ENCODE results near the gene CTF1.

The CTF1 gene

DNA sequence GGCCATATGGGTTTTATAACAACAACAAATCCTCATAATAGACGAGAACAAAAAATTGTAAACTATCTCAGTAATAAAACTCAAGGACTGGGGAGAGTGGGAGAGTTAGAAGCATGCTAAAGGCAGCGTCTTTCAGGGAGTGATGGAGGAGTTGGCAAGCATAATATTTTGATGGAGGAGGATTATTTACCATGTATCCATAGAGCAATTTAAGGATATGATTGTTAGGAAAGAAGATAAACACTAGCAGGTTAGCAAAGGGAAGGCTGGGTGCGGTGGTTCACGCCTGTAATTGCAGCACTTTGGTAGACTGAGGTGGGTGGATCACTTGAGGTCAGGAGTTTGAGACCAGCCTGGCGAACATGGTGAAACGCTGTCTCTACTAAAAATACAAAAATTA is 30.4 kb upstream of the CTF1 start:
- Histone ChIP-seq H4K20me1 (ENCODE audit: insufficient read depth, low read length) (no peaks in the 10 kb centered on the region), H3K36me3 (replicated peaks; ENCODE audit: insufficient read depth, low read length) (no peaks in the 10 kb centered on the region), H3K4me2 (ENCODE audit: low read depth, low read length) (no peak overlapping the region), H3K79me2 (ENCODE audit: low read length) (no peaks in the 10 kb centered on the region), H3K9ac (ENCODE audit: low read length) (no peak overlapping the region), H2AFZ (ENCODE audit: low read length) (no peak overlapping the region), H3F3A (ENCODE audit: insufficient read depth, low read length) (no peaks in the 10 kb centered on the region), H3K27me3 (replicated peaks; ENCODE audit: insufficient read depth, low read length) (no peaks in the 10 kb centered on the region), H3K9me3 (replicated peaks; ENCODE audit: insufficient read depth, low read length) (no peaks in the 10 kb centered on the region), H3K4me3 (ENCODE audit: low read length) (no peak overlapping the region), H3K4me1 (ENCODE audit: low read length) (no peaks in the 10 kb centered on the region), H3K27ac (ENCODE audit: low read length) (no peak overlapping the region), H3K9me2 (replicated peaks; ENCODE audit: insufficient read depth, low read length) (no peaks in the 10 kb centered on the region)
- TF ChIP-seq EZH2 (optimal IDR thresholded peaks at IDR 0.05; ENCODE audit: low read depth, low read length) (no peak), EZH2phosphoT487 (IDR thresholded peaks at IDR 0.05; ENCODE audit: low read length) (no peak)
- TF ChIP-seq, protein P1, sequence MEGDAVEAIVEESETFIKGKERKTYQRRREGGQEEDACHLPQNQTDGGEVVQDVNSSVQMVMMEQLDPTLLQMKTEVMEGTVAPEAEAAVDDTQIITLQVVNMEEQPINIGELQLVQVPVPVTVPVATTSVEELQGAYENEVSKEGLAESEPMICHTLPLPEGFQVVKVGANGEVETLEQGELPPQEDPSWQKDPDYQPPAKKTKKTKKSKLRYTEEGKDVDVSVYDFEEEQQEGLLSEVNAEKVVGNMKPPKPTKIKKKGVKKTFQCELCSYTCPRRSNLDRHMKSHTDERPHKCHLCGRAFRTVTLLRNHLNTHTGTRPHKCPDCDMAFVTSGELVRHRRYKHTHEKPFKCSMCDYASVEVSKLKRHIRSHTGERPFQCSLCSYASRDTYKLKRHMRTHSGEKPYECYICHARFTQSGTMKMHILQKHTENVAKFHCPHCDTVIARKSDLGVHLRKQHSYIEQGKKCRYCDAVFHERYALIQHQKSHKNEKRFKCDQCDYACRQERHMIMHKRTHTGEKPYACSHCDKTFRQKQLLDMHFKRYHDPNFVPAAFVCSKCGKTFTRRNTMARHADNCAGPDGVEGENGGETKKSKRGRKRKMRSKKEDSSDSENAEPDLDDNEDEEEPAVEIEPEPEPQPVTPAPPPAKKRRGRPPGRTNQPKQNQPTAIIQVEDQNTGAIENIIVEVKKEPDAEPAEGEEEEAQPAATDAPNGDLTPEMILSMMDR (IDR thresholded peaks at IDR 0.05; ENCODE audit: low read length): no peak
- DNase-seq: no peak

DNA sequence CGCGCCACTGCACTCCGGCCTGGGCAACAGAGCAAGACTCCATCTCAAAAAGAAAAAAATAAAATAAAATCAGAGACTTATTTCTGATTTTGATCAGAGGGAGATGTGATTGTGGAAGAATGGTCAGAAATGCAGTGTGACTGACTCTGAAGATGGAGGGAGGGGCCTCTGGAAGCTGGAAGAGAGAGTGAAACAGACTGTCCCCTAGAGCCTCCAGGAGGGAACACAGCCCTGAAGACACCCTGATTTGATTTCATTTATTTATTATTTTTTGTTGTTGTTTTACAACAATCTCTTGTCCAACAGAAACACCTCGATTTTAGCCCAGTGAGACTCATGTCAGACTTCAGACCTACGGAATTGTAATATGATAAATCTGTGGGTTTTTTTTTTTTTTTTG is 28.7 kb upstream of the CTF1 start:
- Histone ChIP-seq H3K9me3 (replicated peaks; ENCODE audit: insufficient read depth, low read length) (no peaks in the 10 kb centered on the region), H3F3A (ENCODE audit: insufficient read depth, low read length) (no peaks in the 10 kb centered on the region), H3K79me2 (ENCODE audit: low read length) (no peaks in the 10 kb centered on the region), H2AFZ (ENCODE audit: low read length) (no peak overlapping the region), H3K4me3 (ENCODE audit: low read length) (no peak overlapping the region), H3K27me3 (replicated peaks; ENCODE audit: insufficient read depth, low read length) (no peaks in the 10 kb centered on the region), H3K36me3 (replicated peaks; ENCODE audit: insufficient read depth, low read length) (no peaks in the 10 kb centered on the region), H3K9me2 (replicated peaks; ENCODE audit: insufficient read depth, low read length) (no peaks in the 10 kb centered on the region), H4K20me1 (ENCODE audit: insufficient read depth, low read length) (no peaks in the 10 kb centered on the region), H3K27ac (ENCODE audit: low read length) (no peak overlapping the region), H3K4me2 (ENCODE audit: low read depth, low read length) (no peak overlapping the region), H3K4me1 (ENCODE audit: low read length) (no peaks in the 10 kb centered on the region), H3K9ac (ENCODE audit: low read length) (no peak overlapping the region)
- TF ChIP-seq EZH2 (optimal IDR thresholded peaks at IDR 0.05; ENCODE audit: low read depth, low read length) (no peak), EZH2phosphoT487 (IDR thresholded peaks at IDR 0.05; ENCODE audit: low read length) (no peak)
- TF ChIP-seq, protein P1 (IDR thresholded peaks at IDR 0.05; ENCODE audit: low read length): peak; percentile 26
- no peak for DNase-seq

DNA sequence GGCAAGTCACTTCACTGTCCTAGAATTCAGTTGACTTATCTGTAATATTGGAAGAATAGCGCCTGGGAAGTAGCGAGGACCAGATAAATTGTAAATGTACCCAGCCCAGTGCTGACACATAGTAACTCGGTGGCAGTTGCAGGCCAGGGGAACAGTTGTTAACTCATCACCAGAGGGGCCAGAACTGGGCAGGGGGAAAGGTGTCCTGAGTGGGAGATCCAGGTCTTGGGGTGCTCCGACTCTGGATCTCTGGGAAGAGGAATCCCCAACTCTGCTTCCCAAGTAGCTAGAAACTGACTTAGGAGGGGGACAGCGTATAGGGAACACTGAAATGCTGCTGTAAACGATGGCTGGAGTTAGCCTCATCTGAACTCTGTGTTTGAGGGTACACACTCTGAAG is 25.5 kb upstream of the CTF1 start:
- TF ChIP-seq EZH2 (optimal IDR thresholded peaks at IDR 0.05; ENCODE audit: low read depth, low read length) (no peak), EZH2phosphoT487 (IDR thresholded peaks at IDR 0.05; ENCODE audit: low read length) (no peak)
- TF ChIP-seq, protein P1 (IDR thresholded peaks at IDR 0.05; ENCODE audit: low read length): no peak
- no peak overlapping the region for H3K4me3 ChIP-seq (ENCODE audit: low read length)
- no peak overlapping the region for H3K4me2 ChIP-seq (ENCODE audit: low read depth, low read length)
- H3K9me2 ChIP-seq (replicated peaks; ENCODE audit: insufficient read depth, low read length): no peaks in the 10 kb centered on the region
- no peak for DNase-seq
- no peaks in the 10 kb centered on the region for H4K20me1 ChIP-seq (ENCODE audit: insufficient read depth, low read length)
- peaks cover 12% of the 10 kb centered on the region for H3F3A ChIP-seq (ENCODE audit: insufficient read depth, low read length)
- peaks cover 5% of the 10 kb centered on the region for H3K79me2 ChIP-seq (ENCODE audit: low read length)
- no peak overlapping the region for H3K9ac ChIP-seq (ENCODE audit: low read length)
- H3K9me3 ChIP-seq (replicated peaks; ENCODE audit: insufficient read depth, low read length): no peaks in the 10 kb centered on the region
- no peaks in the 10 kb centered on the region for H3K36me3 ChIP-seq (replicated peaks; ENCODE audit: insufficient read depth, low read length)
- no peak overlapping the region for H2AFZ ChIP-seq (ENCODE audit: low read length)
- no peaks in the 10 kb centered on the region for H3K27me3 ChIP-seq (replicated peaks; ENCODE audit: insufficient read depth, low read length)
- no peak overlapping the region for H3K27ac ChIP-seq (ENCODE audit: low read length)
- no peaks in the 10 kb centered on the region for H3K4me1 ChIP-seq (ENCODE audit: low read length)
